Ovary (tissue), 3 donors: Measurements from ENCODE around the gene SULT6B1.

Experiments
- EP300 ChIP-seq: sonication (generic); formaldehyde crosslinking; IDR thresholded peaks from one replicate; pipeline ENCODE4 v1.6.1; 2017; ENCODE audit warnings: antibody characterized with exemption
- TF ChIP-seq, protein P1 (sequence below), 3 donors: fragments of 450-650 bp in 2 of 3; fragments of 200-600 bp in 1 of 3; IDR thresholded peaks; one replicate each; pipeline versions ENCODE4 v1.5.1 to v1.8.0; 2016 to 2022; ENCODE audit warnings: antibody characterized with exemption in 3 of 3, mild to moderate bottlenecking in 1 of 3
- donor health status: DM: no; HTN: no; CAD: no.

DNA sequence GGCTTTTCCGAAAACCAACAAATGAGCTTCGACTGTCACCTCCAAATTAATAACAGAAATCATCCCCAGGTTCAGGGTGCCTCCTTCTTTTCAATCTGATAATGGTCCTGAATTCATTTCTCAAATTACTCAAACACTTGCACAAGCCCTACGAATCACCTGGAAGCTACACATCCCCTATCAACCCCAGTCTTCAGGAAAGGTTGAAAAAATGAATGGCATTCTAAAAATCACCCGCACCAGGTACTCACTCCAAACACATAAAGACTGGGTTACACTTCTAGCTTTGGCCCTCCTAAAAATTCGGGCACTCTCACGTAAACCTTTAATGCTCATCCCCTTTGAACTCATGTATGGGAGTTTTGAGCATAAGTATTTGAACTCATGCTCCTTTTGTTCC lies 55.6 kb downstream of the SULT6B1 start:
- TF ChIP-seq, protein P1, sequence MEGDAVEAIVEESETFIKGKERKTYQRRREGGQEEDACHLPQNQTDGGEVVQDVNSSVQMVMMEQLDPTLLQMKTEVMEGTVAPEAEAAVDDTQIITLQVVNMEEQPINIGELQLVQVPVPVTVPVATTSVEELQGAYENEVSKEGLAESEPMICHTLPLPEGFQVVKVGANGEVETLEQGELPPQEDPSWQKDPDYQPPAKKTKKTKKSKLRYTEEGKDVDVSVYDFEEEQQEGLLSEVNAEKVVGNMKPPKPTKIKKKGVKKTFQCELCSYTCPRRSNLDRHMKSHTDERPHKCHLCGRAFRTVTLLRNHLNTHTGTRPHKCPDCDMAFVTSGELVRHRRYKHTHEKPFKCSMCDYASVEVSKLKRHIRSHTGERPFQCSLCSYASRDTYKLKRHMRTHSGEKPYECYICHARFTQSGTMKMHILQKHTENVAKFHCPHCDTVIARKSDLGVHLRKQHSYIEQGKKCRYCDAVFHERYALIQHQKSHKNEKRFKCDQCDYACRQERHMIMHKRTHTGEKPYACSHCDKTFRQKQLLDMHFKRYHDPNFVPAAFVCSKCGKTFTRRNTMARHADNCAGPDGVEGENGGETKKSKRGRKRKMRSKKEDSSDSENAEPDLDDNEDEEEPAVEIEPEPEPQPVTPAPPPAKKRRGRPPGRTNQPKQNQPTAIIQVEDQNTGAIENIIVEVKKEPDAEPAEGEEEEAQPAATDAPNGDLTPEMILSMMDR (IDR thresholded peaks at IDR 0.05) = no peak
- TF ChIP-seq EP300 = no peak
